Coronary artery (tissue), 2 donors: ENCODE measurements around the gene TGM2.

ENCODE experiments used
- DNase-seq: peaks from one replicate; pipeline ENCODE4 v3.0.0-alpha.2; 2017; ENCODE audit warnings: low spot score
- H3K27ac ChIP-seq, 2 donors: fragments of 200-600 bp; sonication (generic); one replicate each; pipeline ENCODE4 v1.5.1; 2016 to 2019
- H3K4me3 ChIP-seq: fragments of 200-600 bp; sonication (generic); 2 replicates; pipeline ENCODE4 v1.5.1; 2016; ENCODE audit warnings: mild to moderate bottlenecking, moderate library complexity
- CTCF ChIP-seq: fragments of 200-600 bp; sonication (generic); IDR thresholded peaks from one replicate; pipeline ENCODE4 v1.5.1; 2019; ENCODE audit warnings: antibody characterized with exemption

TGM2 gene

GRCh38 chr20:38184101-38184500 lies 19.0 kb upstream of the TGM2 start:
- DNase-seq, result peak; percentile 7
- TF ChIP-seq CTCF, result no peak
- no peak overlapping the region for H3K27ac ChIP-seq
- H3K4me3 ChIP-seq, result no peak overlapping the region

- peak; percentile 5 for DNase-seq
- H3K27ac ChIP-seq, result no peak overlapping the region
- no peak for TF ChIP-seq CTCF
- H3K4me3 ChIP-seq, result no peak overlapping the region
These were observed 16.9 kb upstream of the TGM2 start for GRCh38 chr20:38181971-38182370.

- Histone ChIP-seq H3K4me3 (no peak overlapping the region), H3K27ac (no peak overlapping the region)
- DNase-seq, result peak; percentile 65
- TF ChIP-seq CTCF, result no peak
These were observed 16.2 kb upstream of the TGM2 start for GRCh38 chr20:38181207-38181801.

GRCh38 chr20:38180781-38181180 lies 15.7 kb upstream of the TGM2 start:
- no peak for TF ChIP-seq CTCF
- no peak for DNase-seq

GRCh38 chr20:38179846-38180245 lies 14.8 kb upstream of the TGM2 start:
- no peak for TF ChIP-seq CTCF
- no peak for DNase-seq
- no peak overlapping the region for H3K27ac ChIP-seq

More at GRCh38 chr20:38180781-38181180, 15.7 kb upstream of the TGM2 start:
- Histone ChIP-seq H3K27ac (no peak overlapping the region), H3K4me3 (no peak overlapping the region)

GRCh38 chr20:38178581-38178980 lies 13.5 kb upstream of the TGM2 start:
- DNase-seq, result no peak
- H3K4me3 ChIP-seq, result no peak overlapping the region
- TF ChIP-seq CTCF, result no peak
- no peak overlapping the region for H3K27ac ChIP-seq

More at GRCh38 chr20:38179846-38180245, 14.8 kb upstream of the TGM2 start:
- no peak overlapping the region for H3K4me3 ChIP-seq

GRCh38 chr20:38178065-38178491 lies 13.0 kb upstream of the TGM2 start:
- no peak for TF ChIP-seq CTCF
- DNase-seq, result no peak
- H3K27ac ChIP-seq, result no peak overlapping the region
- no peak overlapping the region for H3K4me3 ChIP-seq
